Measurements from ENCODE around the gene GPAT2.
"Not testable (repeated sequence)": the region's sequence is repeated elsewhere in the genome, so short reads cannot be mapped to it uniquely, and the experiment has no call there.

The GPAT2 gene

GRCh38 chr2:96016321-96016720 lies 18.4 kb downstream of the GPAT2 start:
- CTCF ChIA-PET; POLR2A ChIA-PET (ENCODE audit: low non-redundant PET); DNase-seq (ENCODE audit: low spot score); H3K27ac ChIP-seq: not testable (repeated sequence)

GRCh38 chr2:96012792-96013264 lies 21.9 kb downstream of the GPAT2 start:
- H3K27ac ChIP-seq; CTCF ChIA-PET; POLR2A ChIA-PET (ENCODE audit: low non-redundant PET); DNase-seq (ENCODE audit: low spot score): not testable (repeated sequence)

DNA sequence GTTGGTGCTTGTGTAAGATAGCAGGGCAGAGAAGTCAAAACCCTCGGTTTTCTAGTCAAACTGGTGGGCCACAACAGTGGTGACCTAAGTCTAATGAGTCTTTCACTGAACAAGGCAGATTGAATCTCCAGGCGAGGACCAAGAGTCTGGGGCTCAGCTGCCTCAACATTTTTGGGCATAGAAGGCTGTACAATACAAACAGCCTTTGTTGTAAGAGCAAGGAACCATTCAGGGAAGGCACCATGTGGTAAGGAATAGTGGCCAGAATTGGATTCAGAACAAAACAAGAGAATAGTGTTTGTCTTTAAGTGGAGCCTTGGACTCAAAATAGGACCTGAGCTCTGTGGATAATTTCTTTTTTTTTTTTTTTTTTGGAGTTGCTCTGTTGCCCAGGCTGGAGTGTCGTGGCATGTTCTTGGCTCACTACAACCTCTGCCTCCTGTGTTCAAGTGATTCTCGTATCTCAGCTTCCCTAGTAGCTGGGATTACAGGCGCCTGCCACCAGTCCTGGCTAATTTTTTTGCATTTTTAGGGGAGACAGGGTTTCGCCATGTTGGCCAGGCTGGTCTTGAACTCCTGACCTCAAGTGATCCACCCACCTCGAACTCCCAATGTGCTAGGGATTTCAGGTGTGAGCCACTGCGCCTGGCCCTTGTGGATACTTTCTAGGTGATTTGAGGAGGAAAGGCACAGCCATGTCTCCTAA lies 22.5 kb downstream of the GPAT2 start:
- DNase-seq (ENCODE audit: low spot score); H3K27ac ChIP-seq; POLR2A ChIA-PET (ENCODE audit: low non-redundant PET); CTCF ChIA-PET: not testable (repeated sequence)

GRCh38 chr2:96011129-96011455 lies 23.6 kb downstream of the GPAT2 start:
- CTCF ChIA-PET; H3K27ac ChIP-seq; POLR2A ChIA-PET (ENCODE audit: low non-redundant PET); DNase-seq (ENCODE audit: low spot score): not testable (repeated sequence)

- POLR2A ChIA-PET (ENCODE audit: low non-redundant PET); CTCF ChIA-PET; H3K27ac ChIP-seq: not testable (repeated sequence)
- DNase-seq (ENCODE audit: low spot score), result peak; percentile 70
Measured at GRCh38 chr2:96010320-96011128, 24.2 kb downstream of the GPAT2 start.

DNA sequence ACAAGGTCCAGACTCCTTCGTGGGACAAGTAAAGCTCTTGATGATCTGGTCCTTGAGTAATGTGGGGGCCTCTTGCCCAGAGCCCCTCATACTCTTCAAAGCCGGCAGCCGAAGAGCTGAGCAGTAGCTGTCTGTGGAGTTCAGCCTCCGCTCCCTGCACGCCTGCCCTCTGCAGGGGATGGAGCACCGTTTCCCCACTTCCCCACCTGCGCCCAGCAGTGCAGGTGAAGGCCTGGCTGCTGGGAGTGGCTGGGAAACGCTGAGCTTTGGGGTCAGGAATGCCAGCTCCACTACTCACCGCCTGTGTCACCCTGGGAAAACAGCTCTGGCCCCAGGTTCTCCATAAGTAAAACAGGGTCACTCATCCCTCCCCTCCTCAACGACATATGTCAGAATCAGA lies 24.9 kb downstream of the GPAT2 start:
- DNase-seq (ENCODE audit: low spot score); CTCF ChIA-PET; POLR2A ChIA-PET (ENCODE audit: low non-redundant PET); H3K27ac ChIP-seq: not testable (repeated sequence)

GRCh38 chr2:96008051-96008450 lies 26.7 kb downstream of the GPAT2 start:
- POLR2A ChIA-PET (ENCODE audit: low non-redundant PET); H3K27ac ChIP-seq; CTCF ChIA-PET; DNase-seq (ENCODE audit: low spot score): not testable (repeated sequence)

DNA sequence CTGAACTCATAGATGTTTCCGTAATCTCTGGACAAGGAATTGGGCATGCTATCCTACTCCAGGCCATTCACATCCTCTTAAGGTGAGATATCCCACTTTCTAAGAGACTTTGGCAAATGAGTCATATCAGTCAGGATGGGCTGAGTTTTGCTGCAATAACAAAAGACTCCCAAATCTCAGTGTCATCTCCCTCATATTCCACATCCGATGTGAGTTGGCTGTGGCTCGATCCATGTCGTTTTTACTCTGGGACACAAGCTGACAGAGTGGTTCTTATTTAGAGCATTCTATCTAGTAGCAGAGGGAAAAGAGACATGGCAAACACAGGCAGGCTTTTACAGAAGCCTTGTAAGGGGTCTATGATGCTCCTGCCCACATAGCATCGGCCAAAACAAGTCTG lies 28.5 kb downstream of the GPAT2 start:
- POLR2A ChIA-PET (ENCODE audit: low non-redundant PET); H3K27ac ChIP-seq; DNase-seq (ENCODE audit: low spot score): not testable (repeated sequence)
- CTCF ChIA-PET, result interaction anchor here (0.8 kb wide), 1 partner anchor 105 kb away, joined by 3 read pairs; no protein-coding TSS in a partner anchor

- H3K27ac ChIP-seq, result peak overlapping the region; percentile 94
- POLR2A ChIA-PET (ENCODE audit: low non-redundant PET), result not testable (repeated sequence)
- CTCF ChIA-PET, result interaction anchor here (0.6 to 1.6 kb wide), 7 partner anchors 120 to 539 kb away, joined by 3 to 16 read pairs (median 6); partner anchors contain the start of gene ASTL
- peak; percentile 35 for DNase-seq (ENCODE audit: low spot score)
- TF ChIP-seq CTCF (conservative IDR thresholded peaks at IDR 0.05; ENCODE audit: low read depth), result peak; percentile 92
Measured at GRCh38 chr2:95992520-95993272, 42.0 kb downstream of the GPAT2 start.

- CTCF ChIA-PET, result interaction anchor here (0.6 to 1.6 kb wide), 6 partner anchors 121 to 182 kb away, joined by 3 to 16 read pairs (median 4); partner anchors contain the start of gene ASTL
- H3K27ac ChIP-seq, result peak overlapping the region; percentile 94
- POLR2A ChIA-PET (ENCODE audit: low non-redundant PET); DNase-seq (ENCODE audit: low spot score): not testable (repeated sequence)
Measured at GRCh38 chr2:95992102-95992501, 42.6 kb downstream of the GPAT2 start.

DNA sequence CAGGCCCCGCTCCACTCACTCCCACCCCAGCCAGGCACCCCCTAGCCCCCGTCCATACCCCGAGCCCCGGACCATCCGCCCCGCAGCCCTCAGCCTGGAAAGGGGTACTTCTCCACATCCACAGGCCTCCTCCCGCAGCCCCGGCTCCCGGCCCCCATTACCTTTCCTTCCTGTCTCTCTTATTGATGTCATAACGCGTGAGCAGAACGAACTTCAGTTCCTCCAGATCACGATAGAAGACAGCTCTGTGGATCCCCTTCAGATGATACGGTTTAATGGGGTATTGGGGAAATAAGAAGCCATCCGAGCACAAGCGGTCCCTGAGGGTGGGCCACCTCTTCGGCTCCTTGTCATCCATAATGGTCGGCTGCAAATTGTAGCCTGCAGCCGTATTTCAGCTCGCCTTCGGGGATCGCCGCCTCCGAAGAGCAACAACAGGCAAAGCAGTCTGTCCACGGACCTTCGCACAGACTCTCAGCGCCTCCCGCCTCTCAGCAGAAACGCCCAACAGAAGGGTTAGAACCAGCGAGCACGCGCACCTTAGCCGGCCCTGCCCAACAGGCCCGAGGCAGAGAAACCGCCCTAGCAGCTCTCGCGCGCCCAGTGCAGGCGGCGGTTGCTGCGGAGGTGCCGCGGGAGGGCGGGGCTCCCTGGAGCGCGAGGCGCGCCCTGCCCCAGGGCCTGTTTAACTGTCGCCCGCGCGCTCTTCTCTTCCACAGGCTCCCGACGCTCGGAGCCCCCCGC lies 43.2 kb downstream of the GPAT2 start, which contains the start of gene ANKRD36C:
TSS of gene ANKRD36C (minus strand) at position 474 of the 744 bp plus-strand sequence. CDS start at position 358, 116 bp downstream.
- POLR2A ChIA-PET (ENCODE audit: low non-redundant PET), result not testable (repeated sequence)
- CTCF ChIA-PET, result interaction anchor here (0.6 to 1.6 kb wide), 5 partner anchors 126 to 212 kb away, joined by 4 to 16 read pairs (median 6); partner anchors contain the start of gene ASTL

GRCh38 chr2:95990884-95991283 lies 43.8 kb downstream of the GPAT2 start:
- DNase-seq (ENCODE audit: low spot score); POLR2A ChIA-PET (ENCODE audit: low non-redundant PET): not testable (repeated sequence)
- CTCF ChIA-PET, result interaction anchor here (0.6 kb wide), 1 partner anchor 133 kb away, joined by 4 read pairs; no protein-coding TSS in a partner anchor
- H3K27ac ChIP-seq, result peak overlapping the region; percentile 94

More for the DNA sequence above, 43.2 kb downstream of the GPAT2 start, which contains the start of gene ANKRD36C:
- peak; percentile 2 for DNase-seq (ENCODE audit: low spot score)
- H3K27ac ChIP-seq, result peak within 1 kb of the TSS; percentile 94
